HEK293T (cell line): ENCODE data around the gene ANXA8.

Source experiments
- CTCF ChIA-PET: fragments of 350-600 bp; formaldehyde crosslinking; extraction: SDS; loops from one replicate; lab custom pipeline; 2021; ENCODE audit warnings: antibody characterized with exemption, inconsistent platforms; lab: Yijun Ruan, JAX
- POLR2A ChIA-PET: fragments of 350-600 bp; formaldehyde crosslinking; extraction: SDS; loops from one replicate; lab custom pipeline; 2020; ENCODE audit warnings: antibody characterized with exemption, inconsistent platforms; lab: Yijun Ruan, JAX
- DNase-seq: peaks from one replicate; pipeline ENCODE4 v3.0.0; 2012; ENCODE audit warnings: mixed read lengths; ENCODE audit errors: extremely low spot score
- ARNT ChIP-seq: fragments of 450-650 bp; IDR thresholded peaks from 2 replicates; pipeline ENCODE4 v1.6.1; 2017; ENCODE audit warnings: mild to moderate bottlenecking
- BHLHE40 ChIP-seq: fragments of 450-650 bp; IDR thresholded peaks from 2 replicates; pipeline ENCODE4 v1.6.1; 2016; ENCODE audit warnings: mild to moderate bottlenecking, moderate library complexity, borderline replicate concordance
- CTBP1 ChIP-seq: fragments of 450-650 bp; IDR thresholded peaks from 2 replicates; pipeline ENCODE4 v1.6.1; 2016; ENCODE audit warnings: borderline replicate concordance
- ELF4 ChIP-seq: fragments of 450-650 bp; IDR thresholded peaks from 2 replicates; pipeline ENCODE4 v1.6.1; 2017; ENCODE audit warnings: antibody characterized with exemption
- FOXA1 ChIP-seq: fragments of 450-650 bp; IDR thresholded peaks from 2 replicates; pipeline ENCODE4 v1.6.1; 2016; ENCODE audit warnings: mild to moderate bottlenecking
- FOXK2 ChIP-seq: fragments of 450-650 bp; IDR thresholded peaks from 2 replicates; pipeline ENCODE4 v1.6.1; 2016; ENCODE audit warnings: mild to moderate bottlenecking
- FOXM1 ChIP-seq: fragments of 450-650 bp; IDR thresholded peaks from 2 replicates; pipeline ENCODE4 v1.6.1; 2017; ENCODE audit warnings: mild to moderate bottlenecking, borderline replicate concordance
- HDGF ChIP-seq: fragments of 450-650 bp; IDR thresholded peaks from 2 replicates; pipeline ENCODE4 v1.6.1; 2017; ENCODE audit warnings: antibody characterized with exemption, borderline replicate concordance
- L3MBTL2 ChIP-seq: fragments of 450-650 bp; conservative IDR thresholded peaks from 2 replicates; pipeline ENCODE4 v1.6.1; 2016; ENCODE audit warnings: mild to moderate bottlenecking
- LEF1 ChIP-seq: fragments of 450-650 bp; IDR thresholded peaks from 2 replicates; pipeline ENCODE4 v1.6.1; 2017; ENCODE audit warnings: mild to moderate bottlenecking, borderline replicate concordance
- NFRKB ChIP-seq: fragments of 450-650 bp; IDR thresholded peaks from 2 replicates; pipeline ENCODE4 v1.6.1; 2016; ENCODE audit warnings: mild to moderate bottlenecking, moderate library complexity
- PKNOX1 ChIP-seq: fragments of 450-650 bp; IDR thresholded peaks from 2 replicates; pipeline ENCODE4 v1.6.1; 2016
- SP1 ChIP-seq: fragments of 450-650 bp; IDR thresholded peaks from 2 replicates; pipeline ENCODE4 v1.6.1; 2017
- SUZ12 ChIP-seq: fragments of 450-650 bp; IDR thresholded peaks from 2 replicates; pipeline ENCODE4 v1.6.1; 2016; ENCODE audit warnings: mild to moderate bottlenecking
- TARDBP ChIP-seq: fragments of 450-650 bp; IDR thresholded peaks from 2 replicates; pipeline ENCODE4 v1.6.1; 2016
- ZNF384 ChIP-seq: fragments of 450-650 bp; IDR thresholded peaks from 2 replicates; pipeline ENCODE4 v1.6.1; 2016

Gene ANXA8

GRCh38 chr10:47442351-47442750, 41.6 kb downstream of the ANXA8 start:
- POLR2A ChIA-PET = no interaction called here
- CTCF ChIA-PET = no interaction called here
- no peak for DNase-seq
- TF ChIP-seq SP1 (no peak), ARNT (no peak), SUZ12 (no peak), ZNF384 (no peak), FOXM1 (no peak), LEF1 (no peak), FOXK2 (no peak), HDGF (no peak), ELF4 (no peak), PKNOX1 (no peak), NFRKB (no peak), BHLHE40 (no peak), L3MBTL2 (no peak), CTBP1 (no peak), FOXA1 (no peak), TARDBP (no peak)

- ChIA-PET CTCF (no interaction called here), POLR2A (no interaction called here)
- TF ChIP-seq TARDBP (no peak), SUZ12 (no peak), FOXM1 (no peak), L3MBTL2 (no peak), BHLHE40 (no peak), PKNOX1 (no peak), ARNT (no peak), SP1 (no peak)
- DNase-seq = no peak
Observed at GRCh38 chr10:47441938-47442337, 42.0 kb downstream of the ANXA8 start.

- POLR2A ChIA-PET = no interaction called here
- no peak for TF ChIP-seq NFRKB
- TF ChIP-seq FOXM1 = no peak
- no peak for TF ChIP-seq FOXA1
- no peak for TF ChIP-seq ARNT
- no peak for TF ChIP-seq SP1
- TF ChIP-seq ELF4 = no peak
- no peak for TF ChIP-seq PKNOX1
- TF ChIP-seq SUZ12 = no peak
- DNase-seq = no peak
- CTCF ChIA-PET = no interaction called here
Observed at GRCh38 chr10:47440207-47440606, 43.7 kb downstream of the ANXA8 start.

GRCh38 chr10:47438857-47439474, 44.9 kb downstream of the ANXA8 start:
- ChIA-PET POLR2A (no interaction called here), CTCF (no interaction called here)
- no peak for TF ChIP-seq BHLHE40
- no peak for TF ChIP-seq PKNOX1
- no peak for TF ChIP-seq LEF1
- no peak for TF ChIP-seq SUZ12
- no peak for TF ChIP-seq ELF4
- no peak for TF ChIP-seq ARNT
- no peak for TF ChIP-seq L3MBTL2
- TF ChIP-seq NFRKB = no peak
- TF ChIP-seq SP1 = no peak
- no peak for TF ChIP-seq FOXA1
- no peak for TF ChIP-seq HDGF
- no peak for TF ChIP-seq FOXM1
- no peak for TF ChIP-seq CTBP1
- TF ChIP-seq FOXK2 = no peak
- TF ChIP-seq TARDBP = no peak
- TF ChIP-seq ZNF384 = no peak
- DNase-seq = peak; percentile 61

- TF ChIP-seq FOXA1 (no peak), HDGF (no peak), BHLHE40 (no peak), SP1 (no peak), ELF4 (no peak), LEF1 (no peak), FOXK2 (no peak), L3MBTL2 (no peak)
- no peak for DNase-seq
- ChIA-PET POLR2A (no interaction called here), CTCF (no interaction called here)
Observed at GRCh38 chr10:47435081-47435480, 48.8 kb downstream of the ANXA8 start.

- ChIA-PET CTCF (no interaction called here), POLR2A (no interaction called here)
- no peak for DNase-seq
- TF ChIP-seq ARNT = no peak
- no peak for TF ChIP-seq FOXA1
- no peak for TF ChIP-seq FOXM1
- TF ChIP-seq ELF4 = no peak
- no peak for TF ChIP-seq SP1
- TF ChIP-seq NFRKB = no peak
- no peak for TF ChIP-seq SUZ12
- TF ChIP-seq L3MBTL2 = no peak
- TF ChIP-seq BHLHE40 = no peak
Observed at GRCh38 chr10:47425813-47426419, 58.0 kb downstream of the ANXA8 start.
